GM12875 (cell line): Measurements from ENCODE around the gene SCCPDH.

Experiments used
- H3K4me3 ChIP-seq: one replicate; pipeline ENCODE4 v1.5.1; 2011; ENCODE audit warnings: low read depth, low read length, control low read depth
- TF ChIP-seq, protein P1 (sequence below): IDR thresholded peaks from 2 replicates; pipeline ENCODE4 v1.5.1; 2011; ENCODE audit warnings: low read depth, mild to moderate bottlenecking, control low read depth, inconsistent platforms, low read length, moderate library complexity, borderline replicate concordance; ENCODE audit not compliant: insufficient read depth

The SCCPDH gene

GRCh38 chr1:246786606-246787238, 62.5 kb downstream of the SCCPDH start:
- no peak overlapping the region for H3K4me3 ChIP-seq
- TF ChIP-seq, protein P1, sequence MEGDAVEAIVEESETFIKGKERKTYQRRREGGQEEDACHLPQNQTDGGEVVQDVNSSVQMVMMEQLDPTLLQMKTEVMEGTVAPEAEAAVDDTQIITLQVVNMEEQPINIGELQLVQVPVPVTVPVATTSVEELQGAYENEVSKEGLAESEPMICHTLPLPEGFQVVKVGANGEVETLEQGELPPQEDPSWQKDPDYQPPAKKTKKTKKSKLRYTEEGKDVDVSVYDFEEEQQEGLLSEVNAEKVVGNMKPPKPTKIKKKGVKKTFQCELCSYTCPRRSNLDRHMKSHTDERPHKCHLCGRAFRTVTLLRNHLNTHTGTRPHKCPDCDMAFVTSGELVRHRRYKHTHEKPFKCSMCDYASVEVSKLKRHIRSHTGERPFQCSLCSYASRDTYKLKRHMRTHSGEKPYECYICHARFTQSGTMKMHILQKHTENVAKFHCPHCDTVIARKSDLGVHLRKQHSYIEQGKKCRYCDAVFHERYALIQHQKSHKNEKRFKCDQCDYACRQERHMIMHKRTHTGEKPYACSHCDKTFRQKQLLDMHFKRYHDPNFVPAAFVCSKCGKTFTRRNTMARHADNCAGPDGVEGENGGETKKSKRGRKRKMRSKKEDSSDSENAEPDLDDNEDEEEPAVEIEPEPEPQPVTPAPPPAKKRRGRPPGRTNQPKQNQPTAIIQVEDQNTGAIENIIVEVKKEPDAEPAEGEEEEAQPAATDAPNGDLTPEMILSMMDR = no peak

- TF ChIP-seq, protein P1 = no peak
- no peak overlapping the region for H3K4me3 ChIP-seq
These were observed 63.7 kb downstream of the SCCPDH start for GRCh38 chr1:246787781-246788513.

DNA sequence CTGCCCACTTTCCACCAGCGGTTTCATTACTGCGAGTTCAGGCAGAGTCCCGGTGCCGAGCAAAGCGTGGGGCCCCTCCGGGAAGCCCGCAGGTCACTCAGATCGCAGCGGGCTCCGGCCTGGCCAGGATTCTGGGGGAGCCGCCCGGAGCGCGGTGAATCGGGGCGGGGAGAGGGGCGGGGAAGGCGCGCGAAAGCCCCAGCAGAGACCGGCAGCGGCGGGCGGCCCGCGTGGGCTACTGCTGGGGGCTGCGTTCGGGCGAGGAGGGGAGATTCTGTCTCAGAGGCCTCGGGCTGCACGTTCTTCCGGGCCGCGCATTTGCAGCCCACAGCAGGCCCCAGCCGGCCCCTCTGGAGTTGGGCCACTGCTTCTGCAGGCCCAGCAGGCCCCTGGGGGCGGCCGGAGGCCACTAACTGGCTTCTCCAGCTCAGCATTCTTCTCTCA, 64.7 kb downstream of the SCCPDH start:
- TF ChIP-seq, protein P1 = no peak
- H3K4me3 ChIP-seq = no peak overlapping the region

DNA sequence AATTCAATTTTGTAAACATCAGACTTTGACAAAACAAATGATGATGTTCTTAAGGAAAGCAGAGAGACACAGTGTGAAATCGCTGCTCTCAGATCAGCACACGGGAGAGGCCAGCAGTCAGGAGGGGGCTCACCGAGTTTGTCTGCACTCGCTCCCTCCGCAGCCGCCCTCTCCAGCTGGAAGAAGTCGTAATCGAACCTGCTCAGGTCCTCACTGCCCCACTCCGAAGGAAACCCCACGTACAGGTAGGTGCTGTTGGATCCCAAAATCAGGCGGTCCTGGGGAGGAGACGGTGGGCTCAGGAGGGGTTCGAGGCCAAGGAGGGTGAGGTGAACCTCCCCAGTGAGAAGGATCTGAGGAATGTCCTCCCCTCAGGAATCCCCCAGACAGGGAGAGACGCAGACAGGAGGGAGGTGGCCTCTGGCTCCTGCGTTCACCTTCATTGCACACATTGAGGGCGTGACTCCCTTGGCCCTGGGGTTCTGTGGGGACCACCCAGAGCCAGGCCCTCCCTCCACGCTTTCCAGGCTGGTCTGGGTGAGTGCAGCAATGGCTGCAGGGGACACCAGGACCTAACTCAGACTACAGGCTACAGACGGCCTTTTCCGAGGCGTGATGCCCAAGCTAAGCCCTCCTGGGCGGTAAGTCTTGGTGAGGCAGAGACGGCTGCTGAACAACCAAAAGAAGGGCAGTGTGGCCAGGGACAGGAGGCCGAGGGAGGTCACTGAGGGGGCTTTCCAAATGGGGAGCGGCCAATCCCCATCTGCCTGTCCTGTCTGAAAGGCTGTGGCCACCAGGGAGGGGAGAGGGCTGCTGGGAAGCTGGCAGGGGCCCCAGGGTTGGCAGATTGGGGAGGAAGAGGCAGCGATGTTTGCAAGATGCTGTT, 65.5 kb downstream of the SCCPDH start:
- TF ChIP-seq, protein P1 = no peak
- H3K4me3 ChIP-seq = no peak overlapping the region

DNA sequence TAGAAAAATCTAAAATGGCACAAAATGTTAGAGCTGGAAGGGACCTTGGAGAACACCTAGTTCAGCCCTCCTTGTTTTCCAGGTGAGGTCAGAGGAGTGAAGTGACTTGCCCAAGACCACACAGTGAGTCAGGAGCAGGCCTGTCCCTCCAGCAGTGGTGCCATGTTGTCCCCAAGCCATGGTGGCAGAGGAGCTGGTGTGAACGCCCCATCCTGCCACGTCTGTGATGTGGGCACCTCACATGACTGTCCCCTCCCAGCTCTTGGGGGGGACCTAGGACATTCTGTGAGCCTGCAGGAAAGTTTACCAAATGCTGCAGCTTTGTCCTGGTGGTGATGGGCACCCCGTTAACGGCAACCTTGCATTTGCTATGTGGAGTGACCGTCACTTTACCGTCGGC, 66.2 kb downstream of the SCCPDH start:
- TF ChIP-seq, protein P1 = no peak
- no peak overlapping the region for H3K4me3 ChIP-seq

DNA sequence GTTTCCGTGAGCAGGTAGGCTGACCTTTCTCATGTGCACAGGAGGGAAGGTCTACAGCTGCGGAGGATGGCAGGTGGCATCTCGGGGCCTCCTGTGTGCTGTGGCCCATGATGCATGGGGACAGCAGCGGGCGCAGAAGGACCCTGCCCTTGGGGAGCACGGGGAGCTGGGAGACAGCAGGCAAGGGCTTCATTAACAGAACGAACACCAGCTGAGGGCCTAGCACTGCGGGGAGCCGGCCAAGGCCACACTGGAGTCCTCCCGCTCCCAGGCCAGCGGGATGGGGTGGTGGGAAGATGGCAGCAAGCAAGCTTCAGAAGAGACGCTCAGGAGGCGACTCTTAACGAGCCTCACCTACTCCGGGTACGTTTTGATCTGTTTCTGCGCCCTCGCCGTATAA, 66.6 kb downstream of the SCCPDH start:
- no peak overlapping the region for H3K4me3 ChIP-seq
- TF ChIP-seq, protein P1 = no peak
